ENCODE results near the gene ZWILCH.
"Not testable (repeated sequence)": the region's sequence is repeated elsewhere in the genome, so short reads cannot be mapped to it uniquely, and the experiment has no call there.

Gene ZWILCH

GRCh38 chr15:66489179-66489791 lies 15.8 kb upstream of the ZWILCH start:
- no peaks in the 10 kb centered on the region for H3K27me3 ChIP-seq (ENCODE audit: control insufficient read depth, insufficient read depth, low read length)
- H3K27ac ChIP-seq (ENCODE audit: low read depth, low read length) = no peak overlapping the region

GRCh38 chr15:66491846-66492245 lies 13.3 kb upstream of the ZWILCH start:
- Histone ChIP-seq H3K4me1 (ENCODE audit: control insufficient read depth, insufficient read depth, low read length) (no peaks in the 10 kb centered on the region), H3K4me3 (ENCODE audit: low read depth, low read length) (no peak overlapping the region), H3K9me3 (ENCODE audit: control insufficient read depth, insufficient read depth, low read length) (no peaks in the 10 kb centered on the region), H3K27ac (ENCODE audit: low read depth, low read length) (no peak overlapping the region), H3K36me3 (ENCODE audit: control insufficient read depth, insufficient read depth, low read length) (peaks cover 87% of the 10 kb centered on the region), H3K9ac (ENCODE audit: low read depth, low read length) (no peak overlapping the region), H3K27me3 (ENCODE audit: control insufficient read depth, insufficient read depth, low read length) (no peaks in the 10 kb centered on the region)

More at GRCh38 chr15:66489179-66489791, 15.8 kb upstream of the ZWILCH start:
- no peak overlapping the region for H3K4me3 ChIP-seq (ENCODE audit: low read depth, low read length)
- H3K9me3 ChIP-seq (ENCODE audit: control insufficient read depth, insufficient read depth, low read length) = no peaks in the 10 kb centered on the region
- H3K4me1 ChIP-seq (ENCODE audit: control insufficient read depth, insufficient read depth, low read length) = no peaks in the 10 kb centered on the region
- peaks cover 93% of the 10 kb centered on the region for H3K36me3 ChIP-seq (ENCODE audit: control insufficient read depth, insufficient read depth, low read length)
- H3K9ac ChIP-seq (ENCODE audit: low read depth, low read length) = no peak overlapping the region

- Histone ChIP-seq H3K27ac (ENCODE audit: low read depth, low read length) (no peak overlapping the region), H3K9me3 (ENCODE audit: control insufficient read depth, insufficient read depth, low read length) (no peaks in the 10 kb centered on the region), H3K36me3 (ENCODE audit: control insufficient read depth, insufficient read depth, low read length) (peaks cover 77% of the 10 kb centered on the region), H3K4me3 (ENCODE audit: low read depth, low read length) (no peak overlapping the region), H3K4me1 (ENCODE audit: control insufficient read depth, insufficient read depth, low read length) (no peaks in the 10 kb centered on the region), H3K9ac (ENCODE audit: low read depth, low read length) (no peak overlapping the region), H3K27me3 (ENCODE audit: control insufficient read depth, insufficient read depth, low read length) (no peaks in the 10 kb centered on the region)
Measured at GRCh38 chr15:66494262-66494661, 10.9 kb upstream of the ZWILCH start.

- H3K4me3 ChIP-seq (ENCODE audit: low read depth, low read length) = peak overlapping the region; percentile 73
- H3K36me3 ChIP-seq (ENCODE audit: control insufficient read depth, insufficient read depth, low read length) = peaks cover 77% of the 10 kb centered on the region
- H3K27ac ChIP-seq (ENCODE audit: low read depth, low read length) = peak overlapping the region; percentile 96
- H3K27me3 ChIP-seq (ENCODE audit: control insufficient read depth, insufficient read depth, low read length) = no peaks in the 10 kb centered on the region
- H3K4me1 ChIP-seq (ENCODE audit: control insufficient read depth, insufficient read depth, low read length) = no peaks in the 10 kb centered on the region
- peak overlapping the region; percentile 91 for H3K9ac ChIP-seq (ENCODE audit: low read depth, low read length)
- no peaks in the 10 kb centered on the region for H3K9me3 ChIP-seq (ENCODE audit: control insufficient read depth, insufficient read depth, low read length)
Measured at GRCh38 chr15:66496951-66497501, 8.1 kb upstream of the ZWILCH start.

- Histone ChIP-seq H3K4me3 (ENCODE audit: low read depth, low read length) (peak within 1 kb of the TSS; percentile 73), H3K9me3 (ENCODE audit: control insufficient read depth, insufficient read depth, low read length) (no peaks in the 10 kb centered on the region), H3K36me3 (ENCODE audit: control insufficient read depth, insufficient read depth, low read length) (peaks cover 78% of the 10 kb centered on the region), H3K27ac (ENCODE audit: low read depth, low read length) (peak within 1 kb of the TSS; percentile 96), H3K9ac (ENCODE audit: low read depth, low read length) (peak within 1 kb of the TSS; percentile 91), H3K4me1 (ENCODE audit: control insufficient read depth, insufficient read depth, low read length) (peaks cover 4% of the 10 kb centered on the region; the same call in 1 of the 2 replicates), H3K27me3 (ENCODE audit: control insufficient read depth, insufficient read depth, low read length) (no peaks in the 10 kb centered on the region)
Measured at GRCh38 chr15:66497502-66498455, 7.3 kb upstream of the ZWILCH start, which contains the start of gene SNAPC5. SNAPC5 (minus strand) TSS chr15:66497762; CDS start chr15:66497731, 31 bp downstream.

- Histone ChIP-seq H3K27ac (ENCODE audit: low read depth, low read length) (peak overlapping the region; percentile 96), H3K36me3 (ENCODE audit: control insufficient read depth, insufficient read depth, low read length) (peaks cover 78% of the 10 kb centered on the region), H3K4me1 (ENCODE audit: control insufficient read depth, insufficient read depth, low read length) (peaks cover 8% of the 10 kb centered on the region; the same call in 1 of the 2 replicates), H3K27me3 (ENCODE audit: control insufficient read depth, insufficient read depth, low read length) (no peaks in the 10 kb centered on the region), H3K9ac (ENCODE audit: low read depth, low read length) (no peak overlapping the region), H3K9me3 (ENCODE audit: control insufficient read depth, insufficient read depth, low read length) (no peaks in the 10 kb centered on the region), H3K4me3 (ENCODE audit: low read depth, low read length) (no peak overlapping the region)
Measured at GRCh38 chr15:66498501-66499386, 6.4 kb upstream of the ZWILCH start.

GRCh38 chr15:66500346-66500745 lies 4.8 kb upstream of the ZWILCH start:
- H3K27me3 ChIP-seq (ENCODE audit: control insufficient read depth, insufficient read depth, low read length); H3K4me1 ChIP-seq (ENCODE audit: control insufficient read depth, insufficient read depth, low read length); H3K9me3 ChIP-seq (ENCODE audit: control insufficient read depth, insufficient read depth, low read length); H3K4me3 ChIP-seq (ENCODE audit: low read depth, low read length); H3K27ac ChIP-seq (ENCODE audit: low read depth, low read length); H3K9ac ChIP-seq (ENCODE audit: low read depth, low read length): not testable (repeated sequence)
- H3K36me3 ChIP-seq (ENCODE audit: control insufficient read depth, insufficient read depth, low read length) = peaks cover 66% of the 10 kb centered on the region

- no peaks in the 10 kb centered on the region for H3K9me3 ChIP-seq (ENCODE audit: control insufficient read depth, insufficient read depth, low read length)
- peak overlapping the region; percentile 92 for H3K27ac ChIP-seq (ENCODE audit: low read depth, low read length)
- H3K4me1 ChIP-seq (ENCODE audit: control insufficient read depth, insufficient read depth, low read length) = peaks cover 12% of the 10 kb centered on the region; the same call in 1 of the 2 replicates
- H3K27me3 ChIP-seq (ENCODE audit: control insufficient read depth, insufficient read depth, low read length) = no peaks in the 10 kb centered on the region
- peak overlapping the region; percentile 98 for H3K4me3 ChIP-seq (ENCODE audit: low read depth, low read length)
- H3K36me3 ChIP-seq (ENCODE audit: control insufficient read depth, insufficient read depth, low read length) = peaks cover 61% of the 10 kb centered on the region
- peak overlapping the region; percentile 99 for H3K9ac ChIP-seq (ENCODE audit: low read depth, low read length)
Measured at GRCh38 chr15:66502491-66502890, 2.6 kb upstream of the ZWILCH start.

- peaks cover 12% of the 10 kb centered on the region; the same call in 1 of the 2 replicates for H3K4me1 ChIP-seq (ENCODE audit: control insufficient read depth, insufficient read depth, low read length)
Measured at GRCh38 chr15:66503041-66503648, 2.0 kb upstream of the ZWILCH start.

More at GRCh38 chr15:66503041-66503648, 2.0 kb upstream of the ZWILCH start:
- not testable (repeated sequence) for H3K27me3 ChIP-seq (ENCODE audit: control insufficient read depth, insufficient read depth, low read length); H3K9me3 ChIP-seq (ENCODE audit: control insufficient read depth, insufficient read depth, low read length)
- peak overlapping the region; percentile 92 for H3K27ac ChIP-seq (ENCODE audit: low read depth, low read length)
- H3K36me3 ChIP-seq (ENCODE audit: control insufficient read depth, insufficient read depth, low read length) = peaks cover 60% of the 10 kb centered on the region
- peak overlapping the region; percentile 99 for H3K9ac ChIP-seq (ENCODE audit: low read depth, low read length)
- H3K4me3 ChIP-seq (ENCODE audit: low read depth, low read length) = peak overlapping the region; percentile 98
